Calu3 (cell line): ENCODE results near the gene PPHLN1. TPM values are rescaled to one million over a fixed set of nuclear protein-coding genes. Genes with fewer than 3 reads are reported as not detected.

Experiments
- BruUV-seq: library from RNA; stranded (reverse); fragments of 400-500 nt; replicated peaks from 2 replicates; lab custom pipeline; 2021; lab: Mats Ljungman, UMichigan
- CTCF ChIA-PET: fragments of 300-600 bp; sonication (Branson Sonifier 250); formaldehyde crosslinking; loops from one replicate; lab custom pipeline; 2022; ENCODE audit warnings: antibody characterized with exemption; lab: Charles Lee
- DNase-seq: peaks from one replicate; pipeline ENCODE4 v3.0.0; 2022
- H3K27ac Mint-ChIP-seq: one replicate; pipeline ENCODE4 v1.8.0; 2022; ENCODE audit warnings: mixed read lengths; ENCODE audit not compliant: unreplicated experiment
- H3K27me3 Mint-ChIP-seq: one replicate; pipeline ENCODE4 v1.8.0; 2022; ENCODE audit warnings: mixed read lengths; ENCODE audit not compliant: unreplicated experiment
- H3K36me3 Mint-ChIP-seq: one replicate; pipeline ENCODE4 v1.8.0; 2022; ENCODE audit warnings: mild to moderate bottlenecking, moderate library complexity, mixed read lengths; ENCODE audit not compliant: insufficient read depth, unreplicated experiment
- H3K4me1 Mint-ChIP-seq: one replicate; pipeline ENCODE4 v1.8.0; 2022; ENCODE audit warnings: mild to moderate bottlenecking, low read depth, mixed read lengths; ENCODE audit not compliant: unreplicated experiment
- H3K4me3 Mint-ChIP-seq: one replicate; pipeline ENCODE4 v1.8.0; 2022; ENCODE audit warnings: mild to moderate bottlenecking, low read depth, moderate library complexity, mixed read lengths; ENCODE audit not compliant: unreplicated experiment
- H3K9me3 Mint-ChIP-seq: one replicate; pipeline ENCODE4 v1.8.0; 2022; ENCODE audit warnings: low read depth, mixed read lengths; ENCODE audit not compliant: unreplicated experiment
- CTCF ChIP-seq: fragments of 200-600 bp; IDR thresholded peaks from one replicate; pipeline ENCODE4 v1.8.0; 2022; ENCODE audit warnings: antibody characterized with exemption; ENCODE audit not compliant: unreplicated experiment
- intact Hi-C: fragments of 100-400 bp; cut with micrococcal nuclease; formaldehyde crosslinking; loops from one replicate; pipeline ENCODE4 v1.10.0; 2022; ENCODE audit not compliant: unreplicated experiment
- total RNA-seq: library from RNA; stranded (reverse); gene quantifications from 2 replicates; pipeline ENCODE4 v1.2.3, GENCODE V29; 2022

PPHLN1 gene
- total RNA-seq, 1 experiment from 2014 or later = 41.5 TPM

DNA sequence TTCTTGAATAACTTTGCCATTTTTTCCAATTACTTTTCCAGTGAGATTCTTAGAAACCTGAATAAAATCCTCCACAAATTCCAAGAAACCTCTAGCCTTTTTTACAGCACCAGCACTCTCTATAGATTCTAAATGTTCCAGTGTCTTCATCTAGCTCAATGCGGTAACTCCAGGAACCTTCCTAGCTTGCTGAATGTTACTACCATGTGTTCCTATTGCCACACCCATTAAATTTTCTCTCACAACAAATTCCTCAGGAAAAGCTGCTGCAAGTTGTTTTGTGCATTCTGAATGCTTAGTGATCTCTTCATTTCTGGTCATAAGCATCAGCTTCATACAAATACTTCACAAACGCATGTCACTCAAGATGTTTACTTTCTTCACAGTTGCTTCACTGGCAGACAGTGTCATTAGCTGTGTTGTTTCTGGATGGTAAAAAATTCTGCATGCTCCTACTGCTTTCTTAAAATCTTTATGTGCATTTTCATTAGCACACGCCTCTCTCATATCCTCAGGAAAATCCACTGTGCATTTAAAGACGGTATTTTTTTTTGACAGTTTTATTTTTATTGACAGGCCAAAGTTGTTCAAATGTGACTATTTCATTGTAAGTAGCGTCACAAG lies 106.7 kb downstream of the PPHLN1 start:
- intact Hi-C loops = no loop called here
- TF ChIP-seq CTCF = no peak
- H3K4me1 Mint-ChIP-seq = no peaks in the 10 kb centered on the region
- peaks cover 6% of the 10 kb centered on the region for H3K36me3 Mint-ChIP-seq
- no peaks in the 10 kb centered on the region for H3K9me3 Mint-ChIP-seq
- no peak overlapping the region for H3K4me3 Mint-ChIP-seq
- no peaks in the 10 kb centered on the region for H3K27me3 Mint-ChIP-seq
- CTCF ChIA-PET = no interaction called here
- no TSS peak for BruUV-seq
- H3K27ac Mint-ChIP-seq = no peak overlapping the region
- no peak for DNase-seq

- CTCF ChIA-PET = no interaction called here
- no peak overlapping the region for H3K4me3 Mint-ChIP-seq
- no peaks in the 10 kb centered on the region for H3K27me3 Mint-ChIP-seq
- no peak for DNase-seq
- no peaks in the 10 kb centered on the region for H3K4me1 Mint-ChIP-seq
- intact Hi-C loops = no loop called here
- no peak overlapping the region for H3K27ac Mint-ChIP-seq
- H3K9me3 Mint-ChIP-seq = no peaks in the 10 kb centered on the region
- BruUV-seq = no TSS peak
- no peaks in the 10 kb centered on the region for H3K36me3 Mint-ChIP-seq
- no peak for TF ChIP-seq CTCF
Observed at GRCh38 chr12:42440608-42441007, 114.6 kb downstream of the PPHLN1 start.

GRCh38 chr12:42442311-42442759 lies 116.4 kb downstream of the PPHLN1 start:
- TF ChIP-seq CTCF = no peak
- H3K4me1 Mint-ChIP-seq = peaks cover 8% of the 10 kb centered on the region
- H3K36me3 Mint-ChIP-seq = peaks cover 8% of the 10 kb centered on the region
- H3K4me3 Mint-ChIP-seq = no peak overlapping the region
- CTCF ChIA-PET = interaction anchor here (1.1 kb wide), 1 partner anchor 8 kb away, joined by 3 read pairs; no protein-coding TSS in a partner anchor
- no peaks in the 10 kb centered on the region for H3K27me3 Mint-ChIP-seq
- BruUV-seq = no TSS peak
- no peak for DNase-seq
- H3K9me3 Mint-ChIP-seq = no peaks in the 10 kb centered on the region
- no peak overlapping the region for H3K27ac Mint-ChIP-seq
- intact Hi-C loops = no loop called here

DNA sequence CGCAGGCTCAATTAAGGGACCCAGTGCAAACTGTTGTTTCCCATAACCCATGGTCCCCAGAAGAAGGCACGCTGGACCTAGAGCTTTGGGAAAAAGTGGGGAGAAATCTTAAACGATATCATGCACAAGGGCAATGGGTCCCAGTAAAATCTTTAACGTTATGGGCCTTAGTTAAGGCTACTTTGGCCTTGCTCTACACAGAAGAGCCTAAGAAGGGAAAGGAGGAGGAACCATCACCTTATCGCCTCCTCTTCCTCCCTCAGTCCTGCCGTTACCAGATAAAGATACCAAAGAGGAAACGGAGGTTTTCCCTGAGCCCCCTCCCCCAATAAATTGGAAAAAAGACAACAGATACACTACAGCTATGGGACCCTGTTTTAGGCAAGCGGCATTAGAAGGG lies 116.9 kb downstream of the PPHLN1 start:
- Mint-ChIP-seq H3K27ac (no peak overlapping the region), H3K4me1 (peaks cover 8% of the 10 kb centered on the region), H3K9me3 (no peaks in the 10 kb centered on the region), H3K4me3 (no peak overlapping the region), H3K36me3 (peaks cover 13% of the 10 kb centered on the region), H3K27me3 (no peaks in the 10 kb centered on the region)
- intact Hi-C loops = no loop called here
- TF ChIP-seq CTCF = no peak
- no peak for DNase-seq
- no TSS peak for BruUV-seq
- CTCF ChIA-PET = interaction anchor here (1.1 kb wide), 1 partner anchor 9 kb away, joined by 3 read pairs; no protein-coding TSS in a partner anchor
